HG02623 (cell line): ENCODE results near the gene FAM193A.
"Not testable (repeated sequence)": the region's sequence is repeated elsewhere in the genome, so short reads cannot be mapped to it uniquely, and the experiment has no call there.

Experiments used
- ATAC-seq: cut with Tn5 transposase; IDR thresholded peaks from one replicate; pipeline ENCODE4 v1.9.1; 2021; ENCODE audit warnings: moderate library complexity; ENCODE audit not compliant: unreplicated experiment

FAM193A gene

DNA sequence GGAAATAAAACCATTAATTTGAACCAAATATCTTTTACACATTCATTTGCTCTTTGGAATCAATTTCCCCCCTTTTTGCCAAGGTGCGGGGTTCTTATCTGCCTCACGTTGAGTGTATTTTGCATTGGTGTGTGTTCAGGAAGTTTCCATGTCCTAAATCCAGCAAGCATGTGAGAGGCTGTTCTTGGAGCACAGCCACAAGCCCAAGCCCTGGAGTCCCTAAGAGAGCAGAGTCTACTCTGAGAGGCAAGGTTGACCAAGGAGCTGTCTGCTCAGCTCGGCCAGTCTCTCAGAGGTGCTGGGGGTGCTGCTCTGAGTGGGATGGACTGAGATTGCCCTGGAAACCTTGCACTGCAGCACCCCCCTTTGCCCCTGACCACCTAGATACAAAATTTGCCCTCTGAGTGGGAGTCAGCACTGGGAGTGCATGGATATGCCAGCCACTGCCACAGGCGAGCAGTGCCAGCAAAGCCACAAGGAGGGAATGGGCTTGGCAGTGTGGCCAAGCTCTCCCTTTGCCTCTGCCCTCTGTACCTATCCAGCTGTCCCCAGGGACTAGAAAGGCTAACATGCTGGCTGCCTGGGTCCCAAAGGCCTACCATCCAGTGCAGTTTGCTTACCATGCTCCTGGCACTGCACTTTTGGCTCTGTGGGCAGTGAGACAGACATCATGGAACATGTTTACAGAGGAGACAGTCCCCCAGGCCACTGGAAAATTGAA is 20.5 kb upstream of the FAM193A start:
- no peak for ATAC-seq

- ATAC-seq, result no peak
Measured at GRCh38 chr4:2516635-2517034, 19.8 kb upstream of the FAM193A start.

DNA sequence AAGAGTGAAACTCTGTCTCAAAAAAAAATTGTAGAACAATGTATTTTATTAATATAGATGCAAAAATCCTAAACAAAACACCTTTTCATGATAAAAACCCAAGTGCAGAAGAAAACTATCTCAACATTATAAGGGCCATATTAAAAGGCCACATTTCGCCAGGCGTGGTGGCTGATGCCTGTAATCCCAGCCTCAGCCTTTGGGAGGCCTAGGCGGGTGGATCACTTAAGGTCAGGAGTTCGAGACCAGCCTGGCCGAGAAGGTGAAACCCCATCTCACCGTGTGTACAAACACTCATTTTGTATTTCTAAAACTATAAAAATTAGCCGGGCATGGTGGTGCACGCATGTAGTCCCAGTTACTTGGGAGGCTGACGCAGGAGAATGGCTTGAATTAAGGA is 9.9 kb upstream of the FAM193A start:
- ATAC-seq, result no peak

GRCh38 chr4:2534904-2535375 is 1.5 kb upstream of the FAM193A start:
- no peak for ATAC-seq

- ATAC-seq, result peak; percentile 16
Measured at GRCh38 chr4:2535376-2536192, 863 bp upstream of the FAM193A start.

DNA sequence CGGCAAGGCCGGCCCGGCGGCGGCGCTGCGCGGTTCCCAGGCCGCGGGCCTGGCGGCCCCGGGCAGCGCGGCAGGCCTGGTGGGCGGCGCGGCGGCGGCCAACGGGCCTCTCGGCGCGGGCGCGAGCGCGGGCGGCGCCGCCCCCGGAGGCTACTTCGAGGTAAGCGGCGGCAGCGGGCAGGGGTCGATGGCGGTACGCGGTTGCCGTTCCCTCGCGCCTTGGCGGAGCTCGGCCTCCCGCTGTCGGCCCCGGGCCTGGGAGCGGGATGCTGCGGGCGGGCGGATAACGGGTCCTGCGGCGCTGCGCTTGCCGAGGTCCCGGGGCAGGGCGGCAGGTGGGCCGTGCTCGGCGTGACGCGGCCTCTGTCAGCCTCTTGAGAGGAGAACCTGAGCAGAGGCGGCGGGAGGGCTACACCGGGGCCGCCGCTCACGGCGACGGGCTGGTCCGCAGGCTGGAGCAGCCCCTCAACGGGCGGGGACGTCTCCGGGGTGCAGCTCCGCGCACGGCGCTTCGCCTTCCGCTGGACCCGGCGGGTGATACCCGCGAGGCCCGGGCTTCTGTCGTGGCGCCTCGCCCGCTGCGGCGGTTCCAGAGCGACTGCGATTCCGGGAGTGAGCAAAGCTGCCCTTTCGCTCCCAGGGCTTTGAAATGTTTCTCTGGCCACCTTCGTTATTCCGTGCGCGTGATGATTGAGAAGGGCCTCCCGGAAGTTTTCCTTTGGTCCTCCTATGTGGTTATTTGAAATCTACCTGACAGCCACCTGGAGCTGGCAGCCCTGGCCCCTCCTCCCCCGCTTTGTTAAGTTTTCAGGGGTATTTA is 774 bp downstream of the FAM193A start:
- peak; percentile 21 for ATAC-seq

DNA sequence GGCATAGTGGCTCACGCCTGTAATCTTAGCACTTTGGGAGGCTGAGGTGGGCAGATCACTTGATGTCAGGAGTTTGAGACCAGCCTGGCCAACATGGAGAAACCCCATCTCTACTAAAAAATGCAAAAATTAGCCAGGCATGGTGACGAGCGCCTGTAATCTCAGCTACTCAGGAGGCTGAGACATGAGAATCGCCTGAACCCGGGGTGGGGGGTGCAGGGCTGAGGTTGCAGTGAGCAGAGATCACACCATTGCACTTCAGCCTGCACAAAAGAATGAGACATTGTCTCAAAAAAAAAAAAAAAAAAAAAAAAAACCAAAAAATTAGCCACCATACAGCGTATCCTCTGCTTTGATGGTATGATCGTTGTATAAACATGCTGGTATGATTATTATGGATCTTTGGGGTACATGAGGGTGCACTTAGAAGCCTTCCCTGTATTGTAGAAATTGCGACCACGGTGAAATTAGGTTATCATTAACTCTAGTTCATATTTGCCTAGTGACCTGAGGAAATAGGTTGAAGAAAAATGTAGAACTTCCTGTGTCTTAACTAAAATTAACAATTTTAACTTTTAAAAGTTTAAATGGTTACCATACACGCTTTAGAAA is 7.2 kb downstream of the FAM193A start:
- ATAC-seq, result not testable (repeated sequence)

DNA sequence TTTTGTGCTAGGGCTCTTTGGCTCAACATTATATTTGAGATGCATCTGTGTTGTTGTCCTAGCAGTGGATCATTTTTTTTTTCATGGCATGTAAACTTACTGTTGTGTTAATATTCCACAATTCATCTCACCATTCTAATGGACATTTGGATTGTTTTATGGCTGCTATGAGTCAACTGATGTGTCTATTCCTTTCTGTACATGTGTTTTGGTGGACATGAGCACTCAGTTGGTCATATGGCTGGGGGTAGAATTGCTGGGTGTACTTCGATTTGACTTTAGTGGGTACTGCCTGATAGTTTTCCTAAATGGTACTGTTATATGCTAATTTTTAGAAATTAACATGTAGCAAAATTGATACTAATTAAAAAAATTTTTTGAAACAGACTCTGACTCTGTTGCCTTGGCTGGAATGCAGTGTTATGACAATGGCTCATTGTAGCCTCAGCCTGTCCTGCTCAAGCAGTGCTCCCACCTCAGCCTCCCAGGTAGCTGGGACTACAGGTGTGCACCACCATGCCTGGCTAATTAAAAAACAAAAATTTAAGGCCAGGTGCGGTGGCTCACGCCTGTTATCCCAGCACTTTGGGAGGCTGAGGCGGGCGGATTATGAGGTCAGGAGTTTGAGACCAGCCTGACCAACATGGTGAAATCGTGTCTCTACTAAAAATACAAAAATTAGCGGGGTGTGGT is 9.0 kb downstream of the FAM193A start:
- ATAC-seq, result no peak

GRCh38 chr4:2546286-2546823 is 9.9 kb downstream of the FAM193A start:
- ATAC-seq, result no peak

DNA sequence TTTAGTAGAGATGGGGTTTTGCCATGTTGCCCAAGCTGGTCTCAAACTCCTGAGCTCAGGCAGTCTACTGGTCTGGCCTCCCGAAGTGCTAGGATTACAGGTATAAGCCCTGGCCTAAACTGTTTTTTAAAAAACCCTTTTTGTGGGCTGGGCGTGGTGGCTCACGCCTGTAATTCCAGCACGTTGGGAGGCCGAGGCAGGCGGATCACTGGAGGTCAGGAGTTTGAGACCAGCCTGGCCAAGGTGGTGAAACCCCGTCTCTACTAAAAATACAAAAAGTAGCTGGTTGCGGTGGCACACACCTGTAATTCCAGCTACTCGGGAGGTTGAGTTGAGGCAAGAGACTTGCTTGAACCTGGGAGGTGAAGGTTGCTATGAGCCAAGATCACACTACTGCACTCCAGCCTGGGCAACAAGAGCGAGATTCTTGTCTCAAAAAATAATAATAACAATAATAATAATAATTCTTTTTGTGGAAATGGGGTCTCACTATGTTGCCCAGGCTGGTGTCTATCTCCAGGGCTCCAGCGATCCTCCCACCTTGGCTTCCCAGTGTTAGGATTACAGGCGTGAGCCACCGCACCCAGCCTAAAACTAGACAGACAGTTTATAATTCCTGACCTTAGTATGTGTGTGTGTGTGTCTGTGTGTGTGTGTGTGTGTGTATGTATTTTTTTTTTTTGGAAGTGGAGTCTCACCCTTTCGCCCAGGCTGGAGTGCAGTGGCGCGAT is 10.7 kb downstream of the FAM193A start:
- not testable (repeated sequence) for ATAC-seq

GRCh38 chr4:2551118-2551517 is 14.7 kb downstream of the FAM193A start:
- no peak for ATAC-seq

DNA sequence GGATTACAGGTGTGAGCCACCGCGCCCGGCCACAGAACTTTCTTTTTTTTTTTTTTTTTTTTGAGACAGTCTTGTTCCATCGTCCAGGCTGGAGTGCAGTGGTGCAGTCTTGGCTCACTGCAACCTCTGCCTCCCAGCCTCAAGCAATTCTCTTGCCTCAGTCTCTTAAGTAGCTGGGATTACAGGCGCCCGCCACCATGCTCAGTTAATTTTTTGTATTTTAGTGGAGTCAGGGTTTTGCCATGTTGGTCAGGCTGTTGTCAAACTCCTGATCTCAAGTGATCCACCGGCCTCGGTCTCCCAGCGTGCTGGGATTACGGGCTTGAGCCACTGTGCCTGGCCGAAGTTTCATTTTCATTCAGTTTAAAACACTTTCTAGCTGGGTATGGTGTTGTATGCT is 16.4 kb downstream of the FAM193A start:
- ATAC-seq, result no peak

- ATAC-seq, result no peak
Measured at GRCh38 chr4:2558301-2558700, 21.9 kb downstream of the FAM193A start.

DNA sequence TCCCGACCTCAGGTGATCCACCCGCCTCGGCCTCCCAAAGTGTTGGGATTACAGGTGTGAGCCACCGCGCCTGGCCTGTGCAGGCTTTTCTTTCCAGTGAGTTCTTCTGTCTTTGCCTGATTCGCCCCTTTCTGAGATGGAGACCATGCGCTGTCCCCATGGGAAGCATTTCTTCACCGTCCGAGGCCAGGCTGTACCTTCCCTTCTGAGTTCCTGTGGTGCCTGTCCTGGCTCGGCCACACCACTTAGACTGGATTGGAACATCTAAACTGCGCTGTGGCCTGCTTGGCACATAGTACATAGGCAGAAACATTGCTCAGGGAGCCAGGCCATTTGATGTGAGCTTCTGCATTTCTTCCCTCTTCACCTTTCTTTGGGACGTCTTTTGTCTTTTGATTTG is 23.7 kb downstream of the FAM193A start:
- ATAC-seq, result no peak

DNA sequence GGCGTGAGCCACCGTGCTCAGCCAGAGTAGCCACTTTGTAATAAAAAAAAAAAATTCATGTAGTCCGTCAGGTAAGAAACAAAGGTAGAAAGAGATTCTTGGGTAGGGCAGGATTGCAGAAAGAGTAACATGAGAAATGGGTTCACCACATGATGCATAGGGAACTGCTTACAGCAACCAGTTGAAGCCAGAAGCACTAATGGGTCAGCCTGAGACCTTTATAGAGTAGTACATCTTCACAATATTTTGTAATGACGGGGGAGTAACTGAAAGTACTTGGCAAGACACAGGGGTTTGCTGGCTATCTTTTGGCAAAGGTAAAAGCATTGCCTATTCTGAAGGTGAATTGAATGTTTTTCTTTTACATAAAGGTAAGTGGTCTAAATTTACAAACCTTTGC is 29.1 kb downstream of the FAM193A start:
- ATAC-seq, result no peak

DNA sequence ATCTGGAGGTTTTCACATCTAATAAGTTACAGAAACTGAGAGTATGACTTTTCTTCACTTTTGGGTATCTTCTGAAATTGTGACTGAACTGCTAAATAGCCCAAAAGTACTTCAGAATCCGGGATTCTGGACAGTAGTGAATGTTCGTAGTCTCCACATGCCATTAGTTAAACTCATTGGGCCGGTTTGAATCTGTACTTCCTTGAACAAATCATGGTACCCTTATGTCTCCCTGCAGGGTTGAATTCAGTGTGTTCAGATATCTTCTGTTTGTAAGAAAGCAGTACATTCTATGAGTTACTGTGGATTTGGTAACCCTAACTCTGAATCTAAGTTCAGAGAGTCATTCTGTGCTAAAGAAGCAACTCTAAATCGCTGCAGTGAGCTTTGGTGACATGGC is 33.6 kb downstream of the FAM193A start:
- no peak for ATAC-seq

- ATAC-seq, result peak; percentile 83
Measured at GRCh38 chr4:2570551-2571222, 34.2 kb downstream of the FAM193A start.

DNA sequence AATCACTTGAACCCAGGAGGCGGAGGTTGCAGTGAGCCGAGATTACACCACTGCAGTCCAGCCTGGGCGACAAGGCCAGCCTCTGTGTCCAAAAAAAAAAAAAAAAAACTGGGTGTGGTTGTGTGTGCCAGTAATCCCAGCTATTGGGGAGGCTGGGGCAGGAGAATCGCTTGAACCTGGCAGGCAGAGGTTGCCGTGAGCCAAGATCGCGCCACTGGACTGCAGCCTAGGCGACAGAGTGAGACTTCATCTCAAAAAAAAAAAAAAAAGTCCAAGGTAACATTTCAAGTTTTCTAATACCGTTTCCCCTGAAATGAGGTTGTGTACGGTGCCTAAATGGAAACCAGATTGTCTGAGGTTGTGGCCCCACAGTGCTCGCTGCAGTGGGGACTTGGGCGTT is 35.6 kb downstream of the FAM193A start:
- no peak for ATAC-seq

DNA sequence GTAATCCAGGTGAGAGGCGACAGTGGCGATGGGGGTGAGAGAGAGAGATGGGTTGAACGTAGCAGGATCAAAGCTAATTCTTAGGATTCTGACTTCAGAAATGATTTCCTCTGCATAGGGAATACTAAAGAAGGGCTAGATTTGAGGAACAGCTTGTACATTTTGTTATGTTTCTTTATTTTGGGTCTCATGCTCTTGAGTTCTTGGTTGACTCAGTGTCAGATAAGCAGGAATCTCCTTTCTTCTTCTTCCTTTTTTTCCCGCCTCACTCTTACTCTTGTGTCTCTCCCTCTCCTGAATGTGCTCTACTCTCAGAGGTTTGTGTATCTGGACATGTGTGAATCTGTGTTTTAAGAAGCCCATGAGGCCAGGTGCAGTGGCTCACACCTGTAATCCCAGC is 36.4 kb downstream of the FAM193A start:
- ATAC-seq, result no peak
